ENCODE data around the gene DNAL4.

- TF ChIP-seq POLR2A (IDR thresholded peaks at IDR 0.05) (no peak), CTCF (IDR thresholded peaks at IDR 0.05) (no peak)
Measured at GRCh38 chr22:38728871-38729796, 64.8 kb downstream of the DNAL4 start.

Data from vagina (tissue), 2 donors.